AG04450 (cell line): ENCODE results near the gene IGSF9. TPM values are rescaled to one million over a fixed set of nuclear protein-coding genes. Genes with fewer than 3 reads are reported as not detected.

ENCODE experiments used
- CTCF ChIA-PET: fragments of 300-600, 350-600 bp; formaldehyde crosslinking; extraction: SDS; loops from one replicate; lab custom pipeline; 2022; ENCODE audit warnings: antibody characterized with exemption, inconsistent platforms; lab: Charles Lee
- POLR2A ChIA-PET: fragments of 350-600 bp; formaldehyde crosslinking; extraction: SDS; loops from one replicate; lab custom pipeline; 2021; ENCODE audit warnings: antibody characterized with exemption, inconsistent platforms; lab: Yijun Ruan, JAX
- DNase-seq: peaks from one replicate; pipeline ENCODE4 v3.0.0-alpha.2; 2011; ENCODE audit warnings: low read depth, low spot score
- H3K27ac ChIP-seq: one replicate; pipeline ENCODE4 v1.5.1; 2012; ENCODE audit warnings: low read depth, low read length, control low read depth
- H3K27me3 ChIP-seq: one replicate; pipeline ENCODE4 v1.6.0; 2012; ENCODE audit warnings: low read length; ENCODE audit not compliant: control insufficient read depth, insufficient read depth
- H3K4me3 ChIP-seq: 2 replicates; pipeline ENCODE4 v1.5.1; 2011; ENCODE audit warnings: mild to moderate bottlenecking, low read depth, low read length, control low read depth
- H3K9me3 ChIP-seq: 2 replicates; pipeline ENCODE4 v1.5.1; 2012; ENCODE audit warnings: low read length; ENCODE audit not compliant: control insufficient read depth, insufficient read depth
- polyA plus RNA-seq: library from polyadenylated mRNA; depleted of rRNA; stranded (reverse); fragments of >200 nt; gene quantifications from 2 replicates; pipeline ENCODE4 v1.2.3, GENCODE V29; 2011
- TF ChIP-seq, protein P1 (sequence below): IDR thresholded peaks from 2 replicates; pipeline ENCODE4 v1.5.1; 2011; ENCODE audit warnings: low read depth, low read length, control low read depth, inconsistent platforms

The IGSF9 gene
- polyA plus RNA-seq, 1 experiment, result not detected

DNA sequence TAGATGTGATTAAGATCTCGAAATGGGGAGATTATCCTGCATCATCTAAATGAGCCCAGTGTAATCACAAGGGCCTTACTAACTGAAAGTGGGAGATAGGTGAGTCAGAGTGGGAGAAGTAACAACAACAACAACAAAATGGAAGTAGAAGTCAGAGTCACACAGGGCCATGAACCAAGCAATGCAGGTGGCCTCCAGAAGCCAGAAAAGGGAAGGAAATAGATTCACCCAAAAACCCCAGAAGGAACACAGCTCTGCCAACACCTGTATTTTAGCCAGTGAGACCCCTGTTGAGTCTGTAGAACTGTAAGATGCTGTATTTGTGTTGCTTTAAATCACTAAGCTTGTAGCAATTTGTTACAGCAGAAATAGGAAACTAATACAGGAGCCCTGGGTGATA lies 24.2 kb downstream of the IGSF9 start:
- no peak for DNase-seq
- ChIA-PET POLR2A (no interaction called here), CTCF (interaction anchor here (1.0 to 7.6 kb wide), 2 partner anchors 86 to 122 kb away, joined by 3 to 91 read pairs; no protein-coding TSS in a partner anchor)
- Histone ChIP-seq H3K27ac (no peak overlapping the region), H3K4me3 (no peak overlapping the region), H3K27me3 (no peaks in the 10 kb centered on the region), H3K9me3 (peaks cover 4% of the 10 kb centered on the region; the same call in 1 of the 2 replicates)
- TF ChIP-seq, protein P1, sequence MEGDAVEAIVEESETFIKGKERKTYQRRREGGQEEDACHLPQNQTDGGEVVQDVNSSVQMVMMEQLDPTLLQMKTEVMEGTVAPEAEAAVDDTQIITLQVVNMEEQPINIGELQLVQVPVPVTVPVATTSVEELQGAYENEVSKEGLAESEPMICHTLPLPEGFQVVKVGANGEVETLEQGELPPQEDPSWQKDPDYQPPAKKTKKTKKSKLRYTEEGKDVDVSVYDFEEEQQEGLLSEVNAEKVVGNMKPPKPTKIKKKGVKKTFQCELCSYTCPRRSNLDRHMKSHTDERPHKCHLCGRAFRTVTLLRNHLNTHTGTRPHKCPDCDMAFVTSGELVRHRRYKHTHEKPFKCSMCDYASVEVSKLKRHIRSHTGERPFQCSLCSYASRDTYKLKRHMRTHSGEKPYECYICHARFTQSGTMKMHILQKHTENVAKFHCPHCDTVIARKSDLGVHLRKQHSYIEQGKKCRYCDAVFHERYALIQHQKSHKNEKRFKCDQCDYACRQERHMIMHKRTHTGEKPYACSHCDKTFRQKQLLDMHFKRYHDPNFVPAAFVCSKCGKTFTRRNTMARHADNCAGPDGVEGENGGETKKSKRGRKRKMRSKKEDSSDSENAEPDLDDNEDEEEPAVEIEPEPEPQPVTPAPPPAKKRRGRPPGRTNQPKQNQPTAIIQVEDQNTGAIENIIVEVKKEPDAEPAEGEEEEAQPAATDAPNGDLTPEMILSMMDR, result no peak

DNA sequence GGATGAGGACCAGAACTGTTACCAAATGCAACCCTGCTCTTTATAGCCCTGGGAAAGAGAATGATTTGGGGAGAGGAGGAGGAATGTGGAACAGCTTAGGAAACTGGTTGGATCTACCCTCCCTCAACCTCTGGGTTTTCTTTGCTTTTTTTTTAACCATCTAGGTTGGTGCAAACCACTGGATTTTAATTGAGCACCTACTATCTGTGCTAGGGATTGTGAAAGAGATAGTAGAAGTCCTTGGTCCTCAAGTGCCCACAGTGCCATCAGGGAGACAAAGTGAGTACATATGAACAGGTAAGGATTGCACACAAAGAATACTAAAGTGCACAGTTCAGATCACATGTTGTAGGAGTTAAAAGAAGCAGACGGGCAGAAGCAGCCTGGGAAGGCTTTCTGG lies 24.8 kb downstream of the IGSF9 start:
- TF ChIP-seq, protein P1, result no peak
- Histone ChIP-seq H3K27me3 (no peaks in the 10 kb centered on the region), H3K9me3 (peaks cover 4% of the 10 kb centered on the region; the same call in 1 of the 2 replicates), H3K27ac (no peak overlapping the region), H3K4me3 (no peak overlapping the region)
- CTCF ChIA-PET, result interaction anchor here (1.0 to 7.6 kb wide), 4 partner anchors 13 to 122 kb away, joined by 3 to 91 read pairs (median 8); no protein-coding TSS in a partner anchor
- DNase-seq, result no peak
- POLR2A ChIA-PET, result no interaction called here

DNA sequence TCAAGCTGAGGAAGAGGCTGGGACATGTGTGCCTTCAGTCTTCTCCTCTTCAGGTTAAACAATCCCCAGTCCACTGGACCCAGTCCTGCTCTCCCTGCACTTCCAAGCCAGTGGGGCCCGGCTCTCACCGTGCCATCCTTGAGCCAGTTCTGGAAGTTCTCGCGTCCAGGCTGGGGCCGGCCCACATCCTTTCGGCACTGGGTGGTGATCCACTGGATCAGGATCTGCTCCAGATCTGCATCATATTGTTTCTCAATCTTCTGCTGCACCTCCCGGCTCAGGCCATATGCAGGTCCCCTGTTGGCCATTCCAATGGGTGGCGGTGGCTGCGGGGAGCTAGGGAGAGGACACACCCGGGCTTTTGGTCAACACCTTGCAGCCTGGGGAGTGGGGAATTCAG lies 25.2 kb downstream of the IGSF9 start:
- CTCF ChIA-PET, result interaction anchor here (1.0 to 2.9 kb wide), 3 partner anchors 14 to 87 kb away, joined by 3 to 12 read pairs (median 3); no protein-coding TSS in a partner anchor
- TF ChIP-seq, protein P1, result no peak
- no peak overlapping the region for H3K4me3 ChIP-seq
- H3K27me3 ChIP-seq, result no peaks in the 10 kb centered on the region
- H3K9me3 ChIP-seq, result peaks cover 4% of the 10 kb centered on the region; the same call in 1 of the 2 replicates
- DNase-seq, result no peak
- H3K27ac ChIP-seq, result peak overlapping the region; percentile 2
- POLR2A ChIA-PET, result no interaction called here

DNA sequence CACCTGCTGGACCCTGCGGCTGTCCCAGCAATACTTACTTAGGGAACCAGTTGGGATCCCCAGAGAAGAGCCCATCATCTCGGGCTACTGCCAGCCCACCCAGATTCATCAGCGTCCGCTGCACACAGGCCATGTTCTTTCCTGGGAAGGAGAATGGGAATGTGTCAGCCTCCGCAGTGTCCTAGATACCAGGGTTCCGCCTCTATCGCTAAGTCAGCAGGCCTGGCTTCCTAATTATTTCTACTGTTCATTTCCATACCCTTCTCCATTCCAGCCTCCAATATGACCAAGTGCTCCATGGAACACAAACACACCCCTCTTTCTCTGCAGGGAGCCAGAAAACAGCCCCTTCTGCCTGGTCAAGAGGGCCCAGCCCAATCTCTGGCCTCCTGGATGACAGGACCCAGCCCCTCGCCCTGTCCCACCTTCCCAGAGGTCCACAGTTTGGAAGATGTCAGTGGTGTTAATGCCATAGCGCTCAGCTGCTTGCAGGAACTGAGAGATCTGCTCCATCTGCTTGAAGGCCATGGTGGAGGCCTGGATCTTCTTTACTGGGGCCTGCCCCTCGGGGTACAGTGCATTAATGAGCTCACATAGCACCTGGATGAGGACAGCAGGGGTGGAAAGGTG lies 26.1 kb downstream of the IGSF9 start:
- Histone ChIP-seq H3K4me3 (no peak overlapping the region), H3K9me3 (no peaks in the 10 kb centered on the region), H3K27ac (no peak overlapping the region), H3K27me3 (no peaks in the 10 kb centered on the region)
- CTCF ChIA-PET, result interaction anchor here (1.0 to 2.9 kb wide), 4 partner anchors 15 to 120 kb away, joined by 3 to 12 read pairs (median 4); no protein-coding TSS in a partner anchor
- TF ChIP-seq, protein P1, result no peak
- DNase-seq, result no peak
- POLR2A ChIA-PET, result no interaction called here
